ENCODE data around the gene C2CD2L.
A peak's percentile ranks its signal among the peaks of the same experiment; 100 is the strongest.
"Not testable (repeated sequence)": the region's sequence is repeated elsewhere in the genome, so short reads cannot be mapped to it uniquely, and the experiment has no call there.

C2CD2L gene

GRCh38 chr11:119093942-119094815 lies 13.0 kb upstream of the C2CD2L start:
- DNase-seq = peak; percentile 30

GRCh38 chr11:119094816-119095065 lies 12.4 kb upstream of the C2CD2L start:
- peak; percentile 88 for DNase-seq

- DNase-seq = peak; percentile 100
Measured at GRCh38 chr11:119095066-119095880, 11.9 kb upstream of the C2CD2L start.

GRCh38 chr11:119099711-119100110 lies 7.4 kb upstream of the C2CD2L start:
- no peak for DNase-seq

GRCh38 chr11:119100246-119100970 lies 6.7 kb upstream of the C2CD2L start:
- DNase-seq = peak; percentile 47

GRCh38 chr11:119100994-119101758 lies 6.0 kb upstream of the C2CD2L start:
- no peak for DNase-seq

- DNase-seq = peak; percentile 95
Measured at GRCh38 chr11:119101759-119102423, 5.3 kb upstream of the C2CD2L start, which contains the start of gene DPAGT1. Gene DPAGT1, minus strand, starts transcription at chr11:119101853. Its CDS starts 198 bp downstream, at chr11:119101655.

GRCh38 chr11:119103161-119103664 lies 3.9 kb upstream of the C2CD2L start:
- DNase-seq = not testable (repeated sequence)

- DNase-seq = no peak
Measured at GRCh38 chr11:119103793-119104192, 3.4 kb upstream of the C2CD2L start.

- DNase-seq = no peak
Measured at GRCh38 chr11:119107538-119108145, 498 bp downstream of the C2CD2L start.

- DNase-seq = peak; percentile 69
Measured at GRCh38 chr11:119108146-119108856, 1.2 kb downstream of the C2CD2L start.

GRCh38 chr11:119108857-119109221 lies 1.7 kb downstream of the C2CD2L start:
- no peak for DNase-seq

- no peak for DNase-seq
Measured at GRCh38 chr11:119109843-119110242, 2.7 kb downstream of the C2CD2L start.

- no peak for DNase-seq
Measured at GRCh38 chr11:119110439-119110838, 3.3 kb downstream of the C2CD2L start.

GRCh38 chr11:119111361-119111925 lies 4.3 kb downstream of the C2CD2L start:
- no peak for DNase-seq

- no peak for DNase-seq
Measured at GRCh38 chr11:119112314-119113020, 5.3 kb downstream of the C2CD2L start.

GRCh38 chr11:119113716-119114115 lies 6.6 kb downstream of the C2CD2L start:
- DNase-seq = no peak

- DNase-seq = no peak
Measured at GRCh38 chr11:119114351-119114750, 7.2 kb downstream of the C2CD2L start.

GRCh38 chr11:119115484-119116234 lies 8.5 kb downstream of the C2CD2L start:
- DNase-seq = peak; percentile 91
